ENCODE data around the gene PATZ1. TPM values are rescaled to one million over a fixed set of nuclear protein-coding genes. Genes with fewer than 3 reads are reported as not detected.

The PATZ1 gene
- total and polyA plus RNA-seq, 12 donors: 9.2 to 34.8 (median 25.1) TPM

- H3K4me1 ChIP-seq (replicated peaks in 1 of 2): peaks cover 0 to 11% of the 10 kb centered on the region in 2 donors
- no peaks in the 10 kb centered on the region for H3K9me3 ChIP-seq (replicated peaks in 1 of 3)
- peaks cover 0 to 89% of the 10 kb centered on the region in 2 donors for H3K36me3 ChIP-seq (replicated peaks in 1 of 2)
- DNase-seq: peak in 1 of 7 donors; percentile 53
- peak overlapping the region in 1 of 5 donors; percentile 20 for H3K27ac ChIP-seq
- H3K4me3 ChIP-seq: no peak overlapping the region
- TF ChIP-seq, protein P1, sequence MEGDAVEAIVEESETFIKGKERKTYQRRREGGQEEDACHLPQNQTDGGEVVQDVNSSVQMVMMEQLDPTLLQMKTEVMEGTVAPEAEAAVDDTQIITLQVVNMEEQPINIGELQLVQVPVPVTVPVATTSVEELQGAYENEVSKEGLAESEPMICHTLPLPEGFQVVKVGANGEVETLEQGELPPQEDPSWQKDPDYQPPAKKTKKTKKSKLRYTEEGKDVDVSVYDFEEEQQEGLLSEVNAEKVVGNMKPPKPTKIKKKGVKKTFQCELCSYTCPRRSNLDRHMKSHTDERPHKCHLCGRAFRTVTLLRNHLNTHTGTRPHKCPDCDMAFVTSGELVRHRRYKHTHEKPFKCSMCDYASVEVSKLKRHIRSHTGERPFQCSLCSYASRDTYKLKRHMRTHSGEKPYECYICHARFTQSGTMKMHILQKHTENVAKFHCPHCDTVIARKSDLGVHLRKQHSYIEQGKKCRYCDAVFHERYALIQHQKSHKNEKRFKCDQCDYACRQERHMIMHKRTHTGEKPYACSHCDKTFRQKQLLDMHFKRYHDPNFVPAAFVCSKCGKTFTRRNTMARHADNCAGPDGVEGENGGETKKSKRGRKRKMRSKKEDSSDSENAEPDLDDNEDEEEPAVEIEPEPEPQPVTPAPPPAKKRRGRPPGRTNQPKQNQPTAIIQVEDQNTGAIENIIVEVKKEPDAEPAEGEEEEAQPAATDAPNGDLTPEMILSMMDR (IDR thresholded peaks at IDR 0.05): no peak
- no peak for TF ChIP-seq POLR2A (IDR thresholded peaks at IDR 0.05)
- intact Hi-C loops (cut with DNase I): loop anchor here (10.0 kb wide), 2 partner anchors 57 to 63 kb away; partner anchors contain the start of gene LIMK2 (in 1 of the 2)
- no peaks in the 10 kb centered on the region for H3K27me3 ChIP-seq
- WGBS, 4 donors: 86 to 92% (median 90%) methylated on average over 4 to 9 of the region's 9 CpGs
Measured at GRCh38 chr22:31278151-31278621, 68.0 kb downstream of the PATZ1 start.

- Histone ChIP-seq H3K4me1 (replicated peaks in 1 of 2) (peaks cover 0 to 11% of the 10 kb centered on the region in 2 donors), H3K9me3 (replicated peaks in 1 of 3) (no peaks in the 10 kb centered on the region), H3K36me3 (replicated peaks in 1 of 2) (peaks cover 0 to 87% of the 10 kb centered on the region in 2 donors), H3K27ac (no peak overlapping the region), H3K27me3 (no peaks in the 10 kb centered on the region), H3K4me3 (no peak overlapping the region)
- WGBS, 4 donors: 79 to 100% (median 89%) methylated on average over 5 of the region's 5 CpGs
- no peak for DNase-seq
- intact Hi-C loops (cut with DNase I): loop anchor here (10.0 kb wide), 2 partner anchors 57 to 63 kb away; partner anchors contain the start of gene LIMK2 (in 1 of the 2)
- TF ChIP-seq, protein P1 (IDR thresholded peaks at IDR 0.05): no peak
- no peak for TF ChIP-seq POLR2A (IDR thresholded peaks at IDR 0.05)
Measured at GRCh38 chr22:31277741-31278140, 68.4 kb downstream of the PATZ1 start.

GRCh38 chr22:31276426-31277167 lies 69.5 kb downstream of the PATZ1 start:
- H3K27ac ChIP-seq: no peak overlapping the region
- no peak overlapping the region for H3K4me3 ChIP-seq
- WGBS, 4 donors: 91 to 95% (median 93%) methylated on average over 21 to 69 of the region's 69 CpGs
- H3K27me3 ChIP-seq: no peaks in the 10 kb centered on the region
- intact Hi-C loops (cut with DNase I): loop anchor here (10.0 kb wide), 2 partner anchors 58 to 62 kb away; partner anchors contain the start of gene LIMK2 (in 1 of the 2)
- H3K9me3 ChIP-seq (replicated peaks in 1 of 3): no peaks in the 10 kb centered on the region
- DNase-seq: no peak
- peaks cover 0 to 2% of the 10 kb centered on the region in 2 donors for H3K4me1 ChIP-seq (replicated peaks in 1 of 2)
- H3K36me3 ChIP-seq (replicated peaks in 1 of 2): peaks cover 0 to 75% of the 10 kb centered on the region in 2 donors
- TF ChIP-seq, protein P1 (IDR thresholded peaks at IDR 0.05): no peak
- no peak for TF ChIP-seq POLR2A (IDR thresholded peaks at IDR 0.05)

Small RNA genes within 50 kb of the gene (small RNA-seq; reads per million reads assigned to genes)
- gene RNA5SP496: 0 reads per million in 2 donors
- gene RNU6-338P: 0 reads per million in 2 donors

Other genes starting within 250 kb of the PATZ1 start
- gene SELENOM, start 238.8 kb downstream of the PATZ1 start, total RNA-seq: 100 to 1,000 TPM in 6 of 9 donors, 10 to 100 TPM in 2, 1 to 10 TPM in 1; 6.6 to 546 (median 108) TPM
- gene SELENOM, start 238.8 kb downstream of the PATZ1 start, polyA plus RNA-seq: 100 to 1,000 TPM in 2 of 3 donors, 10 to 100 TPM in 1; 22.9 to 208 (median 134) TPM
- gene INPP5J, start 223.4 kb downstream of the PATZ1 start, total RNA-seq: 1 to 10 TPM in 7 of 9 donors, under 1 TPM in 2; 0.48 to 8.1 (median 2.4) TPM
- 1 to 10 TPM in 2 of 3 donors, under 1 TPM in 1; 0.48 to 5.8 (median 2.1) TPM for gene INPP5J, start 223.4 kb downstream of the PATZ1 start, polyA plus RNA-seq
- not detected for gene PLA2G3, start 205.8 kb downstream of the PATZ1 start, total RNA-seq
- under 1 TPM in 1 of 3 donors, not detected in 2; 0.09 TPM for gene PLA2G3, start 205.8 kb downstream of the PATZ1 start, polyA plus RNA-seq
- gene RNF185, start 186.2 kb downstream of the PATZ1 start, total RNA-seq: 10 to 100 TPM; 15.9 to 45.5 (median 34.3) TPM
- gene RNF185, start 186.2 kb downstream of the PATZ1 start, polyA plus RNA-seq: 10 to 100 TPM; 16.0 to 41.7 (median 16.4) TPM
- 10 to 100 TPM; 16.9 to 36.1 (median 24.3) TPM for gene LIMK2, start 134.0 kb downstream of the PATZ1 start, total RNA-seq
- gene LIMK2, start 134.0 kb downstream of the PATZ1 start, polyA plus RNA-seq: 10 to 100 TPM; 12.6 to 18.7 (median 14.9) TPM
- 100 to 1,000 TPM in 3 of 9 donors, 10 to 100 TPM in 6; 13.7 to 161 (median 74.4) TPM for gene PIK3IP1, start 53.9 kb downstream of the PATZ1 start, total RNA-seq
- 10 to 100 TPM; 12.1 to 22.8 (median 12.8) TPM for gene PIK3IP1, start 53.9 kb downstream of the PATZ1 start, polyA plus RNA-seq
- gene DRG1, start 53.3 kb upstream of the PATZ1 start, total RNA-seq: 10 to 100 TPM; 47.2 to 84.6 (median 64.0) TPM
- gene DRG1, start 53.3 kb upstream of the PATZ1 start, polyA plus RNA-seq: 10 to 100 TPM; 57.4 to 89.0 (median 75.0) TPM
- 10 to 100 TPM in 8 of 9 donors, 1 to 10 TPM in 1; 9.2 to 32.8 (median 21.9) TPM for gene EIF4ENIF1, start 143.5 kb upstream of the PATZ1 start, total RNA-seq
- 10 to 100 TPM; 14.1 to 29.3 (median 20.2) TPM for gene EIF4ENIF1, start 143.5 kb upstream of the PATZ1 start, polyA plus RNA-seq
- gene SFI1, start 150.2 kb upstream of the PATZ1 start, total RNA-seq: 10 to 100 TPM; 15.1 to 48.3 (median 32.7) TPM
- gene SFI1, start 150.2 kb upstream of the PATZ1 start, polyA plus RNA-seq: 100 to 1,000 TPM in 1 of 3 donors, 10 to 100 TPM in 2; 13.4 to 130 (median 84.0) TPM